ENCODE measurements around the gene OGFOD3. TPM values are rescaled to one million over a fixed set of nuclear protein-coding genes. Genes with fewer than 3 reads are reported as not detected.

OGFOD3 gene
- total RNA-seq, 2 experiments from 2014 or later = 22.0 to 25.0 TPM

DNA sequence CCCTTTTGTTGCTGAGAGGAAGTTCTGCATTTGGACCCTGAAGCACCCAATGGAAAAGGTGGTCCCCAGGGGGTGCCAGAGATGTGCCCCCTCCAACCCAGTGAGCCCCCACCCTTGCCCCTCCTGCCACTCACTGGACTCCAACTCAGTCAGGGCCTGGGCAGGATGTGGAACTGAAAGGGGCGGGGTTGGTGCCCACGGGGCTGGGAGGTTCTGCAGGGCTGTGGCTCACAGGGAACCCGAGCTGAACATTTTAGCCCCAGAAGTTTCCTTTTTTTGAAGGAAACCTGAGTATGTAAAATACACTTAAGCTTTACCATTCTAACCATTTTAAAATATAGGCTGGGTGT, 15.8 kb upstream of the OGFOD3 start:
- Mint-ChIP-seq H3K9me3 (no peaks in the 10 kb centered on the region), H3K36me3 (ENCODE audit: low read depth) (no peaks in the 10 kb centered on the region), H3K27ac (no peak overlapping the region), H3K27me3 (no peaks in the 10 kb centered on the region), H3K4me3 (no peak overlapping the region), H3K4me1 (ENCODE audit: low read depth) (peaks cover 6% of the 10 kb centered on the region)
- intact Hi-C loops (cut with micrococcal nuclease) = no loop called here
- TF ChIP-seq, protein P1, sequence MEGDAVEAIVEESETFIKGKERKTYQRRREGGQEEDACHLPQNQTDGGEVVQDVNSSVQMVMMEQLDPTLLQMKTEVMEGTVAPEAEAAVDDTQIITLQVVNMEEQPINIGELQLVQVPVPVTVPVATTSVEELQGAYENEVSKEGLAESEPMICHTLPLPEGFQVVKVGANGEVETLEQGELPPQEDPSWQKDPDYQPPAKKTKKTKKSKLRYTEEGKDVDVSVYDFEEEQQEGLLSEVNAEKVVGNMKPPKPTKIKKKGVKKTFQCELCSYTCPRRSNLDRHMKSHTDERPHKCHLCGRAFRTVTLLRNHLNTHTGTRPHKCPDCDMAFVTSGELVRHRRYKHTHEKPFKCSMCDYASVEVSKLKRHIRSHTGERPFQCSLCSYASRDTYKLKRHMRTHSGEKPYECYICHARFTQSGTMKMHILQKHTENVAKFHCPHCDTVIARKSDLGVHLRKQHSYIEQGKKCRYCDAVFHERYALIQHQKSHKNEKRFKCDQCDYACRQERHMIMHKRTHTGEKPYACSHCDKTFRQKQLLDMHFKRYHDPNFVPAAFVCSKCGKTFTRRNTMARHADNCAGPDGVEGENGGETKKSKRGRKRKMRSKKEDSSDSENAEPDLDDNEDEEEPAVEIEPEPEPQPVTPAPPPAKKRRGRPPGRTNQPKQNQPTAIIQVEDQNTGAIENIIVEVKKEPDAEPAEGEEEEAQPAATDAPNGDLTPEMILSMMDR (IDR thresholded peaks at IDR 0.05) = no peak
- ATAC-seq (peak; percentile 53), DNase-seq (peak; percentile 41)
- ChIA-PET POLR2A (interaction anchor here (0.9 to 2.6 kb wide), 3 partner anchors 11 to 24 kb away, joined by 3 to 7 read pairs (median 4); partner anchors contain the start of gene NARF), CTCF (interaction anchor here (1.1 to 1.5 kb wide), 2 partner anchors 9 to 83 kb away, joined by 3 to 4 read pairs; no protein-coding TSS in a partner anchor)

DNA sequence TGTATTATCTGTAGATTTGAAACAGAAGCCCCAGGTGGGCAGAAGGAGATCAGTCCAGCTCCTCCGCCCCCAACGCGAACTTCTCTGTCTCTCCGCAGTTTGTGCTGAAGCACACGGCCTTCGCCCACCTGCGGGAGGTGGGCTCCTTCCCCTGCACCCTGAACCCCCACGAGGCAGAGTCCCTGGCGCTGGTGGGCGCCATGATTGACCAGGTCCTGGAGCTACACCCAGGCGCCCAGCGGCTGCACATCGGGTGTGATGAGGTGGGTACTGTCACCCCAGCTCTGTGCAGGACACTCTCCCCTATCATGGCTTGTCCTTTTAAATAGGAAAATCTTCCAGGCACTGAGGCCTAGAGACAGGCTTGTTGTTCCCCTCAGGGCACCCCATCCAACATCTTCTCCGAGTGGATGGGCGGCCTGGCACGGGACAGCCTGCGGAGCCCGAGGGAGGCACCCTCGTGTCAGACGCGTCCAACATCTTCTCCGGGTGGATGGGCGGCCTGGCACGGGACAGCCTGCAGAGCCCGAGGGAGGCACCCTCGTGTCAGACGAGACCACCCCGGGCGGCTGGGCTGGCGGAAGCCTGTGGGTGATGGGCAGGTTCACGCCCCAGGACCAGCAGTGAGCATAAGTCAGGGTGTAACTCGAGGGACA, 15.3 kb upstream of the OGFOD3 start:
- ATAC-seq = no peak
- ChIA-PET CTCF (interaction anchor here (1.1 to 1.5 kb wide), 2 partner anchors 9 to 83 kb away, joined by 3 to 4 read pairs; no protein-coding TSS in a partner anchor), POLR2A (interaction anchor here (1.1 kb wide), 1 partner anchor 24 kb away, joined by 4 read pairs; the partner anchor contains the start of gene NARF)
- no peaks in the 10 kb centered on the region for H3K9me3 Mint-ChIP-seq
- no peak for DNase-seq
- H3K27me3 Mint-ChIP-seq = no peaks in the 10 kb centered on the region
- TF ChIP-seq, protein P1 (IDR thresholded peaks at IDR 0.05) = no peak
- no peak overlapping the region for H3K27ac Mint-ChIP-seq
- no peaks in the 10 kb centered on the region for H3K36me3 Mint-ChIP-seq (ENCODE audit: low read depth)
- H3K4me3 Mint-ChIP-seq = no peak overlapping the region
- H3K4me1 Mint-ChIP-seq (ENCODE audit: low read depth) = peaks cover 6% of the 10 kb centered on the region
- intact Hi-C loops (cut with micrococcal nuclease) = no loop called here

DNA sequence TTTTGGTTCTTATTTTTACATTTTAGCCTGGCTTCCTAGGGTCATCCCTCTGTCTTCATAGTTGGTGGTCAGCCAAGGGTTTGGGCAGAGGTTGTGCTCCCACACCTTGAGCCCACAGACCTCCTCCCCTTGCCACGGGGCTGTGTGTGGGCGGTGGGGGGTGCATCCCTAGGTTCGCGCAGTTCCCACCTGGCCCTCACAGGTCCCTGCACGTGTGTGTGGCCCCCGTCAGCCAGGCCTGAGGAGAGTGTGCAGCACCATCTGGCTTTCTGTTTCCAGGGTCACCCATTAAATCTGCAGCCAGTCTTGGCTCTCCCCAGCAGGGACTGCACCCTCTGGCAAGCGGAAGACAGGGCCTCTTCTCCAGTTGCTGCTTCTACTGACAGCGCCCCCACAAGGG, 13.6 kb upstream of the OGFOD3 start:
- H3K27me3 Mint-ChIP-seq = no peaks in the 10 kb centered on the region
- intact Hi-C loops (cut with micrococcal nuclease) = no loop called here
- DNase-seq = no peak
- no peak overlapping the region for H3K27ac Mint-ChIP-seq
- H3K4me1 Mint-ChIP-seq (ENCODE audit: low read depth) = peaks cover 6% of the 10 kb centered on the region
- no peaks in the 10 kb centered on the region for H3K36me3 Mint-ChIP-seq (ENCODE audit: low read depth)
- TF ChIP-seq, protein P1 (IDR thresholded peaks at IDR 0.05) = no peak
- POLR2A ChIA-PET = interaction anchor here (1.2 kb wide), 1 partner anchor 13 kb away, joined by 3 read pairs; no protein-coding TSS in a partner anchor
- no peak for ATAC-seq
- no peak overlapping the region for H3K4me3 Mint-ChIP-seq
- CTCF ChIA-PET = no interaction called here
- H3K9me3 Mint-ChIP-seq = no peaks in the 10 kb centered on the region

DNA sequence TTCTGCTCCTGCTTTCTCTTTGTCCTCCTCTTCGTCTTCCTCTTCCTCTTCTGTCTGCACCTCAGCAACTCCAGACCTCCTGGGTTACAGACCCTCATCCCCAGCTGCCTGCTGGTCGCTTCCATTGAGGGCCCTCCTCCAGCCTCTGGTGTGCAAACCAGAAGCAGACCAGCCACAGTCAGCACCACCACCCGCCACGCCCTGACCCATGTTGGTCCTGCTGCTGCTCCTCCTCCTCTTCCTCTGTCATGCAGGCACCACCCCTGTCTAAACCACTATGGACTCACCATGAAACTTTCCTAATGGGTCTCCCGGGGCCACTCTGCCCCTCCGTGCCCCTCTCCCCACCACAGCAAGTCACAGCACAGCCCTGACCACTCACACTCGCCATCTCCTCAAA, 11.4 kb upstream of the OGFOD3 start:
- Mint-ChIP-seq H3K36me3 (ENCODE audit: low read depth) (no peaks in the 10 kb centered on the region), H3K27ac (no peak overlapping the region), H3K4me1 (ENCODE audit: low read depth) (peaks cover 6% of the 10 kb centered on the region), H3K9me3 (no peaks in the 10 kb centered on the region), H3K27me3 (no peaks in the 10 kb centered on the region), H3K4me3 (no peak overlapping the region)
- ATAC-seq = no peak
- no peak for DNase-seq
- POLR2A ChIA-PET = interaction anchor here (1.2 to 1.9 kb wide), 3 partner anchors 9 to 27 kb away, joined by 3 to 5 read pairs (median 4); no protein-coding TSS in a partner anchor
- intact Hi-C loops (cut with micrococcal nuclease) = no loop called here
- TF ChIP-seq, protein P1 (IDR thresholded peaks at IDR 0.05) = no peak
- CTCF ChIA-PET = interaction anchor here (0.7 kb wide), 1 partner anchor 125 kb away, joined by 3 read pairs; no protein-coding TSS in a partner anchor

DNA sequence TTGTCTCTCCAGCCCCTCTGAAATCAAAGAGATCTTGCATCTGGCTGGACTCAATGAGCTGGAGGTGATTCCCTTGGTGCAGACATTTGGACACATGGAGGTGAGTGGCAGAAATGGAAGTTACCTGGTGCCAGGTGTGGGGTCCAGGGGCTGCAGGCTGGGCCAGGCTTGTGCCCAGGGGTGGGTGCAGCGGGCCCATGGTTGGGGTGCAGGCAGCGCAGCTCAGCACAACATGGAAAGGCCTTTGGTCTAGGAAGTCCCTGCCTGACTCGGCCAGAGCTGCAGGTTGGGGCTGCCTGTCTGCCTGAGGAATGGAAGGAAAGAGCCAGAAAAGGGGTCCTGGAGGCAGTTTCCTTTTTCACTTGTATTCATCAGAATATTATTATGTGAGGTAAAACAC, 10.2 kb upstream of the OGFOD3 start:
- Mint-ChIP-seq H3K27ac (no peak overlapping the region), H3K36me3 (ENCODE audit: low read depth) (no peaks in the 10 kb centered on the region), H3K27me3 (no peaks in the 10 kb centered on the region), H3K4me3 (no peak overlapping the region), H3K4me1 (ENCODE audit: low read depth) (peaks cover 6% of the 10 kb centered on the region), H3K9me3 (no peaks in the 10 kb centered on the region)
- intact Hi-C loops (cut with micrococcal nuclease) = no loop called here
- POLR2A ChIA-PET = interaction anchor here (0.6 to 1.5 kb wide), 2 partner anchors 10 to 1033 kb away, joined by 3 read pairs; no protein-coding TSS in a partner anchor
- TF ChIP-seq, protein P1 (IDR thresholded peaks at IDR 0.05) = no peak
- ATAC-seq (no peak), DNase-seq (no peak)
- CTCF ChIA-PET = no interaction called here

Measured in activated CD8-positive, alpha-beta T cell treated with anti-CD3 and anti-CD28 coated beads for 36 hours (primary cell).